GM12878 (cell line): Measurements from ENCODE around the gene XPNPEP1. TPM values are rescaled to one million over a fixed set of nuclear protein-coding genes. Genes with fewer than 3 reads are reported as not detected.

Experiments
- ATAC-seq: fragments of 200-7000 bp; cut with Tn5 transposase; 3 replicates; pipeline ENCODE4 v1.9.1; 2020; ENCODE audit warnings: mild to moderate bottlenecking, moderate library complexity
- BruUV-seq: library from RNA; stranded (reverse); fragments of 400-500 nt; replicated peaks from 2 replicates; lab custom pipeline; 2021; lab: Mats Ljungman, UMichigan
- CTCF ChIA-PET: fragments of 300-600 bp; sonication (Branson Sonifier 250); formaldehyde crosslinking; extraction: SDS; loops from one replicate; lab custom pipeline; 2021; ENCODE audit warnings: inconsistent platforms; lab: Yijun Ruan, JAX
- POLR2A ChIA-PET: fragments of 350-600 bp; formaldehyde crosslinking; extraction: SDS; loops from one replicate; lab custom pipeline; 2021; ENCODE audit warnings: inconsistent platforms; lab: Charles Lee
- RAD21 ChIA-PET: fragments of 300-600 bp; sonication (Branson Sonifier 250); formaldehyde crosslinking; loops from one replicate; lab custom pipeline; 2023; ENCODE audit warnings: antibody characterized with exemption; ENCODE audit not compliant: unreplicated experiment; lab: Charles Lee
- SMC1A ChIA-PET: fragments of 300-600 bp; sonication (Branson Sonifier 250); formaldehyde crosslinking; loops from one replicate; lab custom pipeline; 2023; ENCODE audit not compliant: unreplicated experiment, uncharacterized antibody; lab: Charles Lee
- DNase-seq: peaks from one replicate; pipeline ENCODE4 v3.0.0-alpha.2; 2011; ENCODE audit warnings: low read depth, low spot score
- FAIRE-seq: peaks from 3 replicates; lab custom pipeline; 2011; peaks lifted over from hg19 to GRCh38; lab: Jason Lieb, UNC
- H2AFZ ChIP-seq: 2 replicates; pipeline ENCODE4 v1.6.0; 2011; ENCODE audit warnings: low read depth, low read length, control low read depth; ENCODE audit not compliant: control insufficient read depth
- H3K27ac ChIP-seq: 2 replicates; pipeline ENCODE4 v1.5.1; 2011; ENCODE audit warnings: control low read depth; ENCODE audit not compliant: control insufficient read depth, insufficient read depth
- H3K27me3 ChIP-seq, 2 experiments: replicated peaks in 1 of 2; 2 replicates each; pipeline versions ENCODE4 v1.6.0 to v1.6.1; 2011; ENCODE audit warnings: low read length in 1 of 2; ENCODE audit not compliant: control insufficient read depth in 2 of 2, insufficient read depth in 2 of 2
- H3K36me3 ChIP-seq, 2 experiments: 2 replicates each; pipeline ENCODE4 v1.5.1; 2011; ENCODE audit warnings: low read length in 1 of 2; ENCODE audit not compliant: control insufficient read depth in 2 of 2, insufficient read depth in 2 of 2
- H3K4me1 ChIP-seq: 2 replicates; pipeline ENCODE4 v1.6.1; 2011; ENCODE audit warnings: mild to moderate bottlenecking, low read length, moderate library complexity, mixed read lengths; ENCODE audit not compliant: control insufficient read depth, insufficient read depth
- H3K4me2 ChIP-seq: 2 replicates; pipeline ENCODE4 v1.6.0; 2011; ENCODE audit warnings: control low read depth; ENCODE audit not compliant: control insufficient read depth, insufficient read depth
- H3K4me3 ChIP-seq: fragments of 200-600 bp; sonication (generic); 2 replicates; pipeline ENCODE4 v1.5.1; 2016
- H3K79me2 ChIP-seq: 2 replicates; pipeline ENCODE4 v1.6.0; 2011; ENCODE audit warnings: low read length; ENCODE audit not compliant: control insufficient read depth, insufficient read depth
- H3K9ac ChIP-seq: 2 replicates; pipeline ENCODE4 v1.8.0; 2011; ENCODE audit warnings: low read length, control low read depth, mixed read lengths; ENCODE audit not compliant: control insufficient read depth, insufficient read depth
- H3K9me3 ChIP-seq: replicated peaks from 3 replicates; pipeline ENCODE4 v1.5.1; 2011; ENCODE audit warnings: mild to moderate bottlenecking, low read length; ENCODE audit not compliant: control insufficient read depth, insufficient read depth
- H4K20me1 ChIP-seq: 2 replicates; pipeline ENCODE4 v1.6.0; 2011; ENCODE audit not compliant: control insufficient read depth, insufficient read depth
- BMI1 ChIP-seq: fragments of 450-650 bp; IDR thresholded peaks from 2 replicates; pipeline ENCODE4 v1.6.1; 2016; ENCODE audit warnings: mild to moderate bottlenecking, moderate library complexity, borderline replicate concordance
- ESRRA ChIP-seq: IDR thresholded peaks from 2 replicates; pipeline ENCODE4 v1.6.1; 2012; ENCODE audit warnings: mild to moderate bottlenecking, low read length, improper control_type of control experiment
- KDM1A ChIP-seq: fragments of 200-600 bp; sonication (generic); IDR thresholded peaks from 2 replicates; pipeline ENCODE4 v1.6.1; 2016; ENCODE audit warnings: borderline replicate concordance
- LARP7 ChIP-seq: fragments of 450-650 bp; IDR thresholded peaks from 2 replicates; pipeline ENCODE4 v1.6.1; 2017; ENCODE audit warnings: mild to moderate bottlenecking
- MXI1 ChIP-seq: fragments of 150-350 bp; IDR thresholded peaks from 2 replicates; pipeline ENCODE4 v1.6.1; 2011; ENCODE audit warnings: low read depth, mild to moderate bottlenecking, inconsistent platforms, low read length, improper control_type of control experiment
- NFYB ChIP-seq: IDR thresholded peaks from 2 replicates; pipeline ENCODE4 v1.6.1; 2011; ENCODE audit warnings: low read depth, mild to moderate bottlenecking, low read length, improper control_type of control experiment, moderate library complexity; ENCODE audit not compliant: insufficient read depth
- SPI1 ChIP-seq: IDR thresholded peaks from 2 replicates; pipeline ENCODE4 v1.6.1; 2011; ENCODE audit warnings: low read depth, mild to moderate bottlenecking, low read length, moderate library complexity, borderline replicate concordance; ENCODE audit not compliant: insufficient read depth
- SUZ12 ChIP-seq: fragments of 200-600 bp; sonication (generic); IDR thresholded peaks from one replicate; pipeline ENCODE4 v1.6.1; 2018; ENCODE audit warnings: antibody characterized with exemption, mild to moderate bottlenecking; ENCODE audit not compliant: unreplicated experiment
- TCF12 ChIP-seq: IDR thresholded peaks from 2 replicates; pipeline ENCODE4 v1.6.1; 2011; ENCODE audit warnings: low read depth, mild to moderate bottlenecking, low read length
- ZNF622 ChIP-seq: fragments of 450-650 bp; IDR thresholded peaks from 2 replicates; pipeline ENCODE4 v1.6.1; 2017; ENCODE audit warnings: mild to moderate bottlenecking, inconsistent platforms
- WGBS: methylation state at CpG from one replicate; pipeline ENCODE4 v1.1.6; 2016; ENCODE audit warnings: low lambda C conversion rate; ENCODE audit not compliant: insufficient replicate concordance, insufficient coverage; ENCODE audit errors: missing lambda C conversion rate; 5-methylcytosine and 5-hydroxymethylcytosine counted together
- in situ Hi-C: fragments of 300-500 bp; cut with MboI; formaldehyde crosslinking; loops from 9 replicates; pipeline ENCODE4 v1.14.3; 2018; ENCODE audit warnings: mixed read lengths
- intact Hi-C: fragments of 100-400 bp; cut with micrococcal nuclease; formaldehyde crosslinking; loops from one replicate; pipeline ENCODE4 v1.14.2; 2022; ENCODE audit not compliant: unreplicated experiment
- polyA plus RNA-seq, 11 experiments: library from polyadenylated mRNA; depleted of rRNA in 4 of 11; unstranded in 6 of 11; stranded (reverse) in 5 of 11; fragments of >200 nt; fragmentation: Nextera tagmentation in 4 of 11; fragmentation: Illumina TruSeq in 1 of 11; extraction: Ambion mirVana in 4 of 11; extraction: Trizol in 1 of 11; gene quantifications; 1 replicate in 1 of 11; 2 replicates in 10 of 11; pipeline versions ENCODE4 v1.2.1 to v1.2.3, GENCODE V29; 2011 to 2016; ENCODE audit warnings: inconsistent platforms in 2 of 11, missing spikeins in 2 of 11, low read depth in 1 of 11
- total RNA-seq, 4 experiments: library from RNA; depleted of rRNA in 3 of 4; stranded (reverse); fragments of >200 nt in 3 of 4; fragmentation: Illumina TruSeq in 1 of 4; extraction: Trizol in 1 of 4; gene quantifications; 2 replicates each; pipeline versions ENCODE4 v1.2.1 to v1.2.3, GENCODE V29; 2013 to 2021
- TF ChIP-seq, protein P1 (sequence below): fragments of 450-650 bp; IDR thresholded peaks from 2 replicates; pipeline ENCODE4 v1.6.1; 2016; ENCODE audit warnings: mild to moderate bottlenecking
- TF ChIP-seq, protein P2 (sequence below): IDR thresholded peaks from 2 replicates; pipeline ENCODE4 v1.6.1; 2011; ENCODE audit warnings: borderline replicate concordance, low read depth, mild to moderate bottlenecking, moderate library complexity, low read length; ENCODE audit not compliant: insufficient read depth, poor library complexity, severe bottlenecking
- TF ChIP-seq, protein P3 (sequence below): IDR thresholded peaks from 2 replicates; pipeline ENCODE4 v1.6.1; 2012; ENCODE audit warnings: mild to moderate bottlenecking, low read depth, low read length

Gene XPNPEP1
- total and polyA plus RNA-seq, 10 of the 15 experiments (the other 5 are each of a cell fraction or from before 2014, with no cell fraction given) = 22.7 to 108 (median 43.5) TPM

DNA sequence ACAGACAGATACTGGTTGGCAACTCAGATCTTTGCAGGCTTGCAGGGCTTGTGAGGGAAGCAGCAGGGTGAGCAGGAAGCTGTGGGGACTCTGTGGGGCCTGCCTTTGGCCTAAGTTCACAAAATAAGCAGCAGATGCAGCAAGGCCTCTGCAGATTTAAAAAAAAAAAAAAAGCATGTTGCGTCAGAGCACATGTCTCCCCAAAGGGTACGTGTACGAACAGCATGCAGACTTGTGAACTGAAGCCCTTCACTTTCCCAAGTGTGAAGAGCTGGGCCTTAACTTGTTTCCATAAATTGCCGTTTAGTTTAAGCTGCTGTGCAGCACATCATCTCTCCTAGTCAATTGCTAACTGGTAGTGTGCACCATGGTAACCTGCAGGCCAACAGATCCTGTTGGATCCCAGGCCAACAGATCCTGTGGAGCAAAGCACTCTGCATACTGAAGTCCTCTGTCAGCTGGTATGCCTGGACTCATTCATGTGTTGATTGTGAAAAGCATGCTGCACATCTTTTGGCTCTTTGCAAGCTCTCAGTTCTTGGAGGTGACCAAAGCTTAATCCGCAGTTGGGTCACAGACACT lies 10.8 kb upstream of the XPNPEP1 start (continued):
- TF ChIP-seq LARP7 (no peak), ESRRA (no peak), NFYB (no peak), KDM1A (no peak)
- TF ChIP-seq, protein P1, sequence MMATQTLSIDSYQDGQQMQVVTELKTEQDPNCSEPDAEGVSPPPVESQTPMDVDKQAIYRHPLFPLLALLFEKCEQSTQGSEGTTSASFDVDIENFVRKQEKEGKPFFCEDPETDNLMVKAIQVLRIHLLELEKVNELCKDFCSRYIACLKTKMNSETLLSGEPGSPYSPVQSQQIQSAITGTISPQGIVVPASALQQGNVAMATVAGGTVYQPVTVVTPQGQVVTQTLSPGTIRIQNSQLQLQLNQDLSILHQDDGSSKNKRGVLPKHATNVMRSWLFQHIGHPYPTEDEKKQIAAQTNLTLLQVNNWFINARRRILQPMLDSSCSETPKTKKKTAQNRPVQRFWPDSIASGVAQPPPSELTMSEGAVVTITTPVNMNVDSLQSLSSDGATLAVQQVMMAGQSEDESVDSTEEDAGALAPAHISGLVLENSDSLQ = no peak

- WGBS = 2% methylated on average over 3 of the region's 3 CpGs
- no TSS peak for BruUV-seq
- in situ Hi-C loops = no loop called here
- Histone ChIP-seq H3K4me2 (no peak overlapping the region), H3K36me3 (no peaks in the 10 kb centered on the region), H2AFZ (no peak overlapping the region), H3K9ac (no peak overlapping the region), H3K79me2 (no peaks in the 10 kb centered on the region), H4K20me1 (no peaks in the 10 kb centered on the region), H3K27ac (no peak overlapping the region), H3K4me3 (no peak overlapping the region), H3K27me3 (no peaks in the 10 kb centered on the region), H3K4me1 (no peaks in the 10 kb centered on the region), H3K9me3 (no peaks in the 10 kb centered on the region)
- TF ChIP-seq, protein P2, sequence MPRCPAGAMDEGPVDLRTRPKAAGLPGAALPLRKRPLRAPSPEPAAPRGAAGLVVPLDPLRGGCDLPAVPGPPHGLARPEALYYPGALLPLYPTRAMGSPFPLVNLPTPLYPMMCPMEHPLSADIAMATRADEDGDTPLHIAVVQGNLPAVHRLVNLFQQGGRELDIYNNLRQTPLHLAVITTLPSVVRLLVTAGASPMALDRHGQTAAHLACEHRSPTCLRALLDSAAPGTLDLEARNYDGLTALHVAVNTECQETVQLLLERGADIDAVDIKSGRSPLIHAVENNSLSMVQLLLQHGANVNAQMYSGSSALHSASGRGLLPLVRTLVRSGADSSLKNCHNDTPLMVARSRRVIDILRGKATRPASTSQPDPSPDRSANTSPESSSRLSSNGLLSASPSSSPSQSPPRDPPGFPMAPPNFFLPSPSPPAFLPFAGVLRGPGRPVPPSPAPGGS = no peak
- TF ChIP-seq, protein P3, sequence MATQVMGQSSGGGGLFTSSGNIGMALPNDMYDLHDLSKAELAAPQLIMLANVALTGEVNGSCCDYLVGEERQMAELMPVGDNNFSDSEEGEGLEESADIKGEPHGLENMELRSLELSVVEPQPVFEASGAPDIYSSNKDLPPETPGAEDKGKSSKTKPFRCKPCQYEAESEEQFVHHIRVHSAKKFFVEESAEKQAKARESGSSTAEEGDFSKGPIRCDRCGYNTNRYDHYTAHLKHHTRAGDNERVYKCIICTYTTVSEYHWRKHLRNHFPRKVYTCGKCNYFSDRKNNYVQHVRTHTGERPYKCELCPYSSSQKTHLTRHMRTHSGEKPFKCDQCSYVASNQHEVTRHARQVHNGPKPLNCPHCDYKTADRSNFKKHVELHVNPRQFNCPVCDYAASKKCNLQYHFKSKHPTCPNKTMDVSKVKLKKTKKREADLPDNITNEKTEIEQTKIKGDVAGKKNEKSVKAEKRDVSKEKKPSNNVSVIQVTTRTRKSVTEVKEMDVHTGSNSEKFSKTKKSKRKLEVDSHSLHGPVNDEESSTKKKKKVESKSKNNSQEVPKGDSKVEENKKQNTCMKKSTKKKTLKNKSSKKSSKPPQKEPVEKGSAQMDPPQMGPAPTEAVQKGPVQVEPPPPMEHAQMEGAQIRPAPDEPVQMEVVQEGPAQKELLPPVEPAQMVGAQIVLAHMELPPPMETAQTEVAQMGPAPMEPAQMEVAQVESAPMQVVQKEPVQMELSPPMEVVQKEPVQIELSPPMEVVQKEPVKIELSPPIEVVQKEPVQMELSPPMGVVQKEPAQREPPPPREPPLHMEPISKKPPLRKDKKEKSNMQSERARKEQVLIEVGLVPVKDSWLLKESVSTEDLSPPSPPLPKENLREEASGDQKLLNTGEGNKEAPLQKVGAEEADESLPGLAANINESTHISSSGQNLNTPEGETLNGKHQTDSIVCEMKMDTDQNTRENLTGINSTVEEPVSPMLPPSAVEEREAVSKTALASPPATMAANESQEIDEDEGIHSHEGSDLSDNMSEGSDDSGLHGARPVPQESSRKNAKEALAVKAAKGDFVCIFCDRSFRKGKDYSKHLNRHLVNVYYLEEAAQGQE = no peak
- no peak for TF ChIP-seq TCF12
- TF ChIP-seq SUZ12 = no peak
- no peak for TF ChIP-seq SPI1
- TF ChIP-seq MXI1 = no peak
- no peak for TF ChIP-seq ZNF622
- no peak for TF ChIP-seq BMI1
- CTCF ChIA-PET = interaction anchor here (1.3 kb wide), 1 partner anchor 82 kb away, joined by 6 read pairs; no protein-coding TSS in a partner anchor
- no peak for DNase-seq
- intact Hi-C loops = no loop called here
- RAD21 ChIA-PET = interaction anchor here (0.8 kb wide), 1 partner anchor 48 kb away, joined by 3 read pairs; no protein-coding TSS in a partner anchor
- FAIRE-seq = no peak
- no peak for ATAC-seq
- POLR2A ChIA-PET = no interaction called here
- SMC1A ChIA-PET = no interaction called here
Observed at GRCh38 chr10:109932968-109933367, 9.7 kb upstream of the XPNPEP1 start.
